DOHH2 (cell line): ENCODE data around the gene RIPOR2.
A peak's percentile ranks its signal among the peaks of the same experiment; 100 is the strongest.

ENCODE experiments used
- H3F3A ChIP-seq: fragments of 200-600 bp; sonication (generic), shearing (Covaris generic); 2 replicates; pipeline ENCODE4 v1.6.0; 2016; ENCODE audit warnings: antibody characterized with exemption, mild to moderate bottlenecking; ENCODE audit not compliant: control insufficient read depth, insufficient read depth
- H3K27ac ChIP-seq: fragments of 200-600 bp; sonication (generic); 2 replicates; pipeline ENCODE4 v1.5.1; 2014; ENCODE audit warnings: low read depth, mild to moderate bottlenecking, low read length, moderate library complexity
- H3K27me3 ChIP-seq: fragments of 200-600 bp; sonication (generic); 2 replicates; pipeline ENCODE4 v1.6.1; 2014; ENCODE audit warnings: mild to moderate bottlenecking, low read length, mixed read lengths; ENCODE audit not compliant: control insufficient read depth
- H3K36me3 ChIP-seq: fragments of 200-600 bp; sonication (generic); 2 replicates; pipeline ENCODE4 v1.6.1; 2014; ENCODE audit warnings: mild to moderate bottlenecking, low read length, moderate library complexity, mixed read lengths; ENCODE audit not compliant: control insufficient read depth
- H3K4me1 ChIP-seq: fragments of 200-600 bp; sonication (generic); 2 replicates; pipeline ENCODE4 v1.6.1; 2014; ENCODE audit warnings: mild to moderate bottlenecking, low read length, mixed read lengths; ENCODE audit not compliant: control insufficient read depth
- H3K4me2 ChIP-seq: fragments of 200-600 bp; sonication (generic); 2 replicates; pipeline ENCODE4 v1.6.0; 2014; ENCODE audit warnings: mild to moderate bottlenecking, low read length, moderate library complexity
- H3K4me3 ChIP-seq: fragments of 200-600 bp; sonication (generic); 2 replicates; pipeline ENCODE4 v1.5.1; 2014; ENCODE audit warnings: mild to moderate bottlenecking, low read length, mixed read lengths
- H3K79me2 ChIP-seq: fragments of 200-600 bp; sonication (generic); 2 replicates; pipeline ENCODE4 v1.6.1; 2014; ENCODE audit warnings: mild to moderate bottlenecking, low read length, mixed read lengths; ENCODE audit not compliant: control insufficient read depth
- H3K9me2 ChIP-seq: fragments of 200-600 bp; sonication (generic); replicated peaks from 2 replicates; pipeline ENCODE4 v1.6.1; 2014; ENCODE audit warnings: mild to moderate bottlenecking, low read length, mixed read lengths; ENCODE audit not compliant: control insufficient read depth
- H3K9me3 ChIP-seq: fragments of 200-600 bp; sonication (generic); 2 replicates; pipeline ENCODE4 v1.6.1; 2014; ENCODE audit warnings: antibody characterized with exemption, low read length, mixed read lengths; ENCODE audit not compliant: control insufficient read depth, insufficient read depth
- H4K20me1 ChIP-seq: fragments of 200-600 bp; sonication (generic); 2 replicates; pipeline ENCODE4 v1.6.0; 2014; ENCODE audit warnings: low read depth, mild to moderate bottlenecking, antibody characterized with exemption, low read length, moderate library complexity; ENCODE audit not compliant: control insufficient read depth, insufficient read depth
- CTCF ChIP-seq: fragments of 200-600 bp; sonication (generic); IDR thresholded peaks from one replicate; pipeline ENCODE4 v1.5.1; 2014; ENCODE audit warnings: antibody characterized with exemption, mild to moderate bottlenecking, low read depth, low read length; ENCODE audit not compliant: poor library complexity, severe bottlenecking
- EZH2phosphoT487 ChIP-seq: fragments of 200-600 bp; sonication (generic); IDR thresholded peaks from 2 replicates; pipeline ENCODE4 v1.6.1; 2017; ENCODE audit warnings: borderline replicate concordance, mild to moderate bottlenecking, antibody characterized with exemption, low read length, moderate library complexity, mixed read lengths

The RIPOR2 gene

GRCh38 chr6:24898676-24899075 is 37.1 kb downstream of the RIPOR2 start:
- TF ChIP-seq CTCF (no peak), EZH2phosphoT487 (no peak)
- H3K79me2 ChIP-seq: peaks cover 95% of the 10 kb centered on the region
- peak overlapping the region; percentile 40; the same call in 1 of the 2 replicates for H3K4me3 ChIP-seq
- peaks cover 77% of the 10 kb centered on the region for H3K36me3 ChIP-seq
- peaks cover 11% of the 10 kb centered on the region for H3F3A ChIP-seq
- peak overlapping the region; percentile 48 for H3K4me2 ChIP-seq
- no peaks in the 10 kb centered on the region for H3K9me3 ChIP-seq
- H3K27ac ChIP-seq: peak overlapping the region; percentile 61
- H3K9me2 ChIP-seq: no peaks in the 10 kb centered on the region
- H3K4me1 ChIP-seq: peaks cover 91% of the 10 kb centered on the region
- H3K27me3 ChIP-seq: no peaks in the 10 kb centered on the region
- H4K20me1 ChIP-seq: no peaks in the 10 kb centered on the region

- peaks cover 95% of the 10 kb centered on the region for H3K79me2 ChIP-seq
- H3K27me3 ChIP-seq: no peaks in the 10 kb centered on the region
- no peaks in the 10 kb centered on the region for H3K9me3 ChIP-seq
- H3K27ac ChIP-seq: no peak overlapping the region
- H3K36me3 ChIP-seq: peaks cover 77% of the 10 kb centered on the region
- TF ChIP-seq EZH2phosphoT487 (no peak), CTCF (no peak)
- H3K4me2 ChIP-seq: no peak overlapping the region
- H4K20me1 ChIP-seq: no peaks in the 10 kb centered on the region
- H3K4me3 ChIP-seq: no peak overlapping the region
- peaks cover 20% of the 10 kb centered on the region for H3F3A ChIP-seq
- H3K4me1 ChIP-seq: peaks cover 91% of the 10 kb centered on the region
- H3K9me2 ChIP-seq: no peaks in the 10 kb centered on the region
Observed at GRCh38 chr6:24897186-24897585, 38.6 kb downstream of the RIPOR2 start.

GRCh38 chr6:24893342-24893850 is 42.4 kb downstream of the RIPOR2 start:
- Histone ChIP-seq H3K79me2 (peaks cover 92% of the 10 kb centered on the region), H3K36me3 (peaks cover 54% of the 10 kb centered on the region), H3K9me2 (no peaks in the 10 kb centered on the region), H4K20me1 (no peaks in the 10 kb centered on the region), H3F3A (peaks cover 47% of the 10 kb centered on the region), H3K27ac (peak overlapping the region; percentile 98), H3K9me3 (no peaks in the 10 kb centered on the region), H3K4me3 (peak overlapping the region; percentile 61), H3K4me1 (peaks cover 91% of the 10 kb centered on the region), H3K27me3 (no peaks in the 10 kb centered on the region), H3K4me2 (peak overlapping the region; percentile 82)
- TF ChIP-seq CTCF: no peak
- no peak for TF ChIP-seq EZH2phosphoT487

- H3K27me3 ChIP-seq: no peaks in the 10 kb centered on the region
- peaks cover 96% of the 10 kb centered on the region for H3K4me1 ChIP-seq
- H3K9me2 ChIP-seq: no peaks in the 10 kb centered on the region
- TF ChIP-seq CTCF (no peak), EZH2phosphoT487 (no peak)
- H3K9me3 ChIP-seq: no peaks in the 10 kb centered on the region
- peaks cover 48% of the 10 kb centered on the region for H3F3A ChIP-seq
- H3K4me2 ChIP-seq: peak overlapping the region; percentile 82
- peaks cover 47% of the 10 kb centered on the region for H3K36me3 ChIP-seq
- H3K27ac ChIP-seq: peak overlapping the region; percentile 98
- H3K79me2 ChIP-seq: peaks cover 95% of the 10 kb centered on the region
- H3K4me3 ChIP-seq: peak overlapping the region; percentile 61
- no peaks in the 10 kb centered on the region for H4K20me1 ChIP-seq
Observed at GRCh38 chr6:24891004-24891403, 44.8 kb downstream of the RIPOR2 start.
